Cerebellar cortex (tissue), 1 donor: ENCODE data around the gene GFY.

Experiments
- DNase-seq: peaks from one replicate; pipeline ENCODE4 v3.0.0-alpha.2; 2015; ENCODE audit warnings: low spot score

Gene GFY

GRCh38 chr19:49425178-49425577 lies at the start of gene GFY:
GFY (plus strand) TSS chr19:49425388; CDS start chr19:49426431, 1,043 bp downstream.
- peak; percentile 37 for DNase-seq

DNA sequence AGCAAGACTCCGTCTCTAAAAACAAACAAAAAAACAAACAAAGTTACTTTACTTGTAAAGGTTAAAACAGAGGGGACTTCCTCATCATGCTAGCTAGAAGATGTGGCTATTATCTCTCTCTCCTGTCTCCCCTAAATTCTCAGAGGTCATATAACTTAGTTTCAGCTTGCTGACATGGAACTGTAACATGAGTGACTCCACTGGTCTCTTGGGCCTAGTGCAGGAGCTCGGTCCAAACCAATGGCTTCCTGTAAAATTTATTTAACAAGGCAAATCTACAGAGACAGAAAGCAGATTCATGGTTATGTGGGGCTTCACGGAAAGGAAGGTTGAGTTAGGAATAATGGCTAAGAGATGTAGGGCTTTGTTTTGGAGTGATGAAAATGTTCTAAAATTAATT lies 46.7 kb upstream of the GFY start:
- DNase-seq: no peak

GRCh38 chr19:49380391-49380790 lies 44.8 kb upstream of the GFY start:
- no peak for DNase-seq

- no peak for DNase-seq
Measured at GRCh38 chr19:49382639-49383038, 42.5 kb upstream of the GFY start.

GRCh38 chr19:49383599-49383998 lies 41.6 kb upstream of the GFY start:
- DNase-seq: no peak

- DNase-seq: peak; percentile 59
Measured at GRCh38 chr19:49387936-49388372, 37.2 kb upstream of the GFY start, which contains the start of gene KASH5. KASH5 (plus strand) TSS chr19:49388249; CDS start chr19:49390884, 2,635 bp downstream.

GRCh38 chr19:49389406-49389805 lies 35.8 kb upstream of the GFY start:
- DNase-seq: no peak

- no peak for DNase-seq
Measured at GRCh38 chr19:49390131-49390928, 34.9 kb upstream of the GFY start.

DNA sequence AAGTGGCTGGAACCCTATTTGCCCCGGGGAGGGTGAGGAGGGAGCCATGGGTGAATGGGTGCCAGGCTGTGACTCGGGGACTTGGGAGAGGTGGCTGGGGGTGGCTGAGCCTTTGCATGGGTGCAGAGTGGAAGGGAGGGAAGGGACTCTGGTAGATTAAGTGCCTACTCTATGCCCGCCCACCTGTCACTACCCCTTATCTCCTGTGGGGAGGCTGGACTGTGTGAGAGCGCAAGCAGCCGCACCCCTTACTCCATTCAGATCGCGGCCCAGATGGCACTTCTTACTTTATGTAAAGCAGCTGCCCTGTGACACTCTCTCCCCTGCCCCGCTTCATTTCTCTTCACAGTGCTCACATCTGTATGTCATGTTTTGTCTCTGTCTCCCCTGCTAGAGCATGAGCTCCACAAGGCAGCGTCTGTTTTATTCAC lies 34.2 kb upstream of the GFY start:
- no peak for DNase-seq

DNA sequence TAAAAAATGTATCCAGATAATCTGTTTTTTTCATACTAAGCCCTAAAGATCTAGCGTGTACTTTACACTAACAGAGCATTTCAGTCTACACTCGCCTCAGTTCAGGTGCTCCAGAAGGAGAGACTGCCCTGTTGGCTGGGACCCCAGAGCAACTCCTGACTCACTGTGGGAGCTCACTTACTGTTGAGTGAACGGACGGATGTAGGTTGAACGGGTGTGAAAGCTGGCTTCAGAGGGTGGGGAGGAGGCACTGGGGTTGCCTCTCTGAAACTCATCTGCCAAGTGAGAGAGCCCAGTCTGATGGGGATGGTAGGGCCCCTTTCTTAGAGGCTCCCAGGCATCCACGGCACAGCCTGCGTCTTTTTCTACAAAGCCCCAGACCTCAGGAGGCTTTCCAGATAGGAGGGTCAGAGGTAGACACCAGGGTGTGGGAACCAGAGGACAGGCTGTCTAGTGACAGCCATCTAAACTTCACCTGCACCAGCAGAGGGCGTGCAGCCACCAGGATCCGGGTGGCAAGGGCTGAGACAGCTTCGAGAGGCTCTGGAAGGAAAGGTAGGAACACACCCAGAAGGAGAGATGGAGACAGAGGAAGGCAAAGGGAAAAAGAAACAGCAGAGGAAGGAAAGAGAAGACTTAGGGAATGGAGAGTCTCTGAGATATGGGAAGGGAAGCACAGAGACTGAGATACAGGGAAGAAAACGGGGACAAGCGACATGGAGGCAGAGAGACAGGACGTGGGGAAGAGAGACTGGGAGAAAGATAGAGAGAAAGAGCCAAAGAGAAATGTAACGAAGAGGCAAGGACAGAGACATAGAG lies 33.4 kb upstream of the GFY start:
- DNase-seq: peak; percentile 97

DNA sequence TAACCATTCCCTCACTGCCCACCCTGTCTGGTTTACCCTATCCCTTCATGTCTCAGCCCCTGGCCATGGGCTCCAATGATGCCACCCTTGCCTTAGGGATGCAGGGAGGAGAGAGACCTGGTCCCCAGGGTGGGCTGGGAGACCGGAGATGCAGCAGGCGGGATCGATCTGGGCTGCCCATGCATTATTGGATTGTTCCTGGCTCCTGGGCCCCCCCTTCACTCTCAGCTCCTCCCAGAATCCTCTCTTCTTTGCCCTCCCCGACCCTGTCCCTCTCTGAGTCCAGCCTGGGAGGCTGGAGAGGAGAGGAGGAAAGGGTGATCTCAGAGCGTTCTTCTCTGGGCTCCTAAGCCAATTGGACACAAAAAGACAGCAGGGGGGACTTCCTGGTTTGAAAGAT lies 31.3 kb upstream of the GFY start:
- peak; percentile 18 for DNase-seq

DNA sequence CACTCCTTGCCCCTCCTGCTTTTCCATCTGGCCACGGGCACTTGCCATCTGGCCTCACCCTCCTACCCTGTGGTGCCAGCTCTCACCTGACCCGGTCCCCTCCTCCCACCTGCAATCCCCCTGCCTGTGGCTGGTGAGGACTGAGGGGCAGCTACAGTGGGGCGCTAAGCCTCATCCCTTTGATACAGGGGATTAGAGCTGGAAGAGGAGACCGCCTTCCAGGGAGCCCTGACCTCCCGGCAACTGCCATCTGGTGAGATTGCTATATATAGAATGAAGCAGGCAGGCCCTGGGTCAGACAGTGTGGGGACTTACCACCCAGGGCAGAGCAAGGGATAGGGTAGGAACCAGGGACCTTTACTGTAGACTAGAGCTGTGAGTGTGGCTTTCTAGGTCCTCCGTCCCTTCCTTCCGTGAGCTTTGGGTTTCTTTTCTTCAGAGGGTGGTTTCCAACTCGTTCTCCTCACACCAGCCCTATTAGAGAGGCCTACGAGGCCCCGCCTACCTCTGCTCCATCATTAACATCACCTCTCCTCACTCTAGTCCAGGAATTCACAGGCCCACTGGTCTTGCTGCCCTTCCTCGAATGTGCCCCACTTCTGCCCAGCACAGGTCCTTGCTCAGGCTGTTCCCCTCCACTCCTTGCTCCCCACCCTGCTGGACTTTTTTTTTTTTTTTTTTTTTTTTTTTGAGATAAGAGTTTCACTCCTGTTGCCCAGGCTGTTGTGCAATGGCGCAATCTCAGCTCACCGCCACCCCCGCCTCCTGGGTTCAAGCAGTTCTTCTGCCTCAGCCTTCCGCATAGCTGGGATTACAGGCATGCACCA lies 29.4 kb upstream of the GFY start:
- DNase-seq: peak; percentile 83

DNA sequence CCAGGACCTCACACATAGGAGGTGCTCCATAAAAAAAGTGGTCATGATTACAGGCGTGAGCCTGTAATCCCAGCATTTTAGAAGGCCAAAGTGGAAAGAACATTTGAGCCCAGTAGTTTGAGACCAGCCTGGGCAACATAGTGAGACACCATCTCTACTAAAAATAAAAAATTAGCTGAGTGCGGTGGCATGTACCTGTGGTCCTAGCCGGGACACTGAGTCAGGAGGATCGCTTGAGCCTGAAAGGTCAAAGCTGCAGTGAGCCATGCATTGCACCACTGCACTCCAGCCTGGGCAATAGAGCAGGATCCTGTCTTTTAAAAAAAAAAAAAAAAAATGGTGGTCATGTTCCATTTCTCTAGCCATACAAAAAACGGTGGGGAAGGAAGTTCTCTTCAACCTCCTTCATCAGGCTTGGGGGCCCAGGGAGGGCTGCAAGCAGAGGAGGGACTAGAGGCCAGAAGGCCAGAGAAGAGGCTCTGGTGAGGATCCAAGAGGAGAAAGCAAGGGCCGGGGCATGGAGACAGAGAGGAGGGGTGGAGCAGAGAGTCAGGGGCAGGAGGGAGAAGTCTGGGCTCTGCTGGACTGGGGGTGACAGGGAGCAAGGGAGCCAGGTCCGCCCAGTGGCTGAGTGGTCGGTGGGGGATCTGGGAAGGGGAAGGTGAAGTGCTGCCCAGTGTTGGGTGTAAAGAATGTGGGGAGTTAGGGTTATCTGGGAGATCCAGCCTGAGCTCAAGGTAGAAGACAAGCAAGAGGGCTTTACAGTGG lies 28.3 kb upstream of the GFY start:
- no peak for DNase-seq

GRCh38 chr19:49398001-49398615 lies 27.1 kb upstream of the GFY start:
- DNase-seq: peak; percentile 11

- DNase-seq: peak; percentile 56
Measured at GRCh38 chr19:49398931-49399330, 26.3 kb upstream of the GFY start.

DNA sequence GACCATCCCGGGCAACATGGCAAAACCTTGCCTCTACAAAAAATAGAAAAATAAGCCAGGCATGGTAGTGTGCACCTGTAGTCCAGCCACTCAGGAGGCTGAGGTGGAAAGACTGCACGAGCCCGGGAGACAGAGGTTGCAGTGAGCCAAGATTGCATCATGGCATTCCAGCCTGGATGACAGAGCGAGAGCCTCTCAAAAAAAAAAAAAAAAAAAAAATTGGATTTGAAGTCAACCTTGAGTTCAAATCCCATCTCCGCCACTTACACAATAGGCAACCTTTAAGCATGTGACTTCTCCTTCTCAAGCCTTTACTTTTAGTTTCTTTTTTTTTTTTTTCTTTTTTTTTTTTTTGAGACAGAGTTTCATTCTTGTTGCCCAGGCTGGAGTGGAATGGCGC lies 25.2 kb upstream of the GFY start:
- no peak for DNase-seq

GRCh38 chr19:49403404-49404187 lies 21.6 kb upstream of the GFY start:
- DNase-seq: peak; percentile 24

DNA sequence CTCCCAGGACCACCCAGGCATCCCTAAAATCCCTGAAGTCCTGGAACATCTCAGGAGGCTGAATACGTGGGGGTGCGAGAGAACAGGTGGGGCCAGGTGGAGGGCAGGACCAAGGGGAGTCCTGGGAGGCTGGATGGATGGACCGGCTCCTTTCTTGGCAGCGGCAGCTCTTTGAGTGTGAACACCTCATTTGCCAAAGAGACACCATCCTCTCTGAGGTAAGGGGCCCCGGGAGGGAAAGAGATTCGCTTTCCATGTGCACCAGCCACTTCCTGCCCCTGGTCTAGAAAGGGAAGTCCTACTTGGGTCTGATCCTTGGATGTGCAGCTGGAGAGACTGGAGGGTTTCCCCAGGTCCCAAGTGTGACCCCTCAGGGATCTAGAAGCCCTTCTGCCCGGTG lies 18.1 kb upstream of the GFY start:
- DNase-seq: no peak

DNA sequence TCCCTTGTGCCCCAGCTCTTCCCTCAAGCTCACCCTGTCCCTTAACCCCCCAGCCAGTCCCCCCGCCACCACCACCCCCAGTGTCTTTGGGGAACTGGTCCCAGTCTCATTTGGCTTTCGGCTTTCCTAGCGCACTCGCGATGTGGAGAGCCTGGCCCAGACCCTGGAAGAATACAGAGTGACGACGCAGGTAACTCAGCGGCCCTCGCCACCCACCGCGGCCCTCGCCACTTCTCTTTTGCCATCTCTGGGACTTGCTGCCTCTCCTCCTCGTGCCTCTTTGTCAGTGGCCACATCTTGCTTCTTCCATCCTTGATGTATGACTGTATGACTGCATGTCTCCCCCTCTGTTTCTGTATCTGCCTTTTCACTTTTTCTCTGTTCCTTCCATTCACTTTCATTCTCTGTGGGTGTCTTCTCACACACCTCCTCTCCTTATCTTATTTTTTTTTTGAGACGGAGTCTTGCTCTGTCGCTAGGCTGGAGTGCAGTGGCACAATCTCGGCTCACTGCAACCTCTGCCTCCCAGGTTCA lies 17.6 kb upstream of the GFY start:
- DNase-seq: no peak
